NOMO-1 treated with dmso at 0.1 percent for 144 hours (cell line): ENCODE data around the gene ZNF672.

ENCODE experiments used
- DNase-seq: peaks from one replicate; lab custom pipeline; 2025; ENCODE audit not compliant: unreplicated experiment; lab: John Stamatoyannopoulos, UW

The ZNF672 gene

DNA sequence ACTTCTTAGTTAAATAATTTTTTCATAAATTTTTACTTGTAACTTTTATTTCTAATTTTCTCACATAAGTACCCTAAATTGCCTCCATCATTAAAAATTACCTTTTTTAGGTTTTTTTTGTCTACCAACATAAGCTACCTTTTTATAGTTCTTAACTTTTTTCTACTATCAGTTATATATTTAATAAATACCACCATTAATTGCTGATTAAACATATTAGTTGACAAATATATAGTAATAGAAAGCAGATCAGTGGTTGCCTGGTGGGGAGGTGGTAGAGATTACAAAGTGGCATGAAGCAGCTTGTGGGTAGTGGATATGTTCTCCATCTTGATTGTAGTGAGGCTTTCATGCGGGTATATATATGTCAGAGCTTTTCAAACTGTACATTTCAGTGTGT, 6.2 kb upstream of the ZNF672 start:
- DNase-seq: no peak

DNA sequence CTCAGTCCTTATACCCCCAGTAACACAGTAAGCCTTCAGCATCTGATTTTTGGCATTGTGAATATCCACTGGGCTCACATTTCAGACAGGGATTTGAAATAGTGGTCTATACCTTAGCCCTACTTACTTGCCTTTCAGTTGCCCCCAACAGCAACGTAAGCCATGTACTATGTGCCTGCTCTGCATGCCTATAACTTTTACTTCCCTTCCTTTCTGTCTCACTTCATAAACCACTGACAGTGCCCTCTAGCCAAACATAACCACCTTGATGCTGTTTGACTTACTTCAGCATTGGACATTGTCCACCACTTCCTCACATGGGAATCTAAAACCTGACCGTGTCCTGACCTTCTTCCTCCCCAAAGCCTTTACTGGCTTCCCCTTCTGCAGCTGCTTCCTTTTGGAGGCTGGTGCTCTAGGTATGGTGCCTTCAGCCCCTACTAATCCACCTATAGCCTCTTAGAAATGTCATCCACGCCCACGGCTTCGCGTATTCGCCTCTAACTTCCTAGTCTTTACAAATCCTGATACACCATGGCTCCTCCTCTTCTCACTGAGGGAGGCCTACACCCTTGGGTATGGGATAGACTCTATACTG, 3.6 kb upstream of the ZNF672 start:
- peak; percentile 30 for DNase-seq

DNA sequence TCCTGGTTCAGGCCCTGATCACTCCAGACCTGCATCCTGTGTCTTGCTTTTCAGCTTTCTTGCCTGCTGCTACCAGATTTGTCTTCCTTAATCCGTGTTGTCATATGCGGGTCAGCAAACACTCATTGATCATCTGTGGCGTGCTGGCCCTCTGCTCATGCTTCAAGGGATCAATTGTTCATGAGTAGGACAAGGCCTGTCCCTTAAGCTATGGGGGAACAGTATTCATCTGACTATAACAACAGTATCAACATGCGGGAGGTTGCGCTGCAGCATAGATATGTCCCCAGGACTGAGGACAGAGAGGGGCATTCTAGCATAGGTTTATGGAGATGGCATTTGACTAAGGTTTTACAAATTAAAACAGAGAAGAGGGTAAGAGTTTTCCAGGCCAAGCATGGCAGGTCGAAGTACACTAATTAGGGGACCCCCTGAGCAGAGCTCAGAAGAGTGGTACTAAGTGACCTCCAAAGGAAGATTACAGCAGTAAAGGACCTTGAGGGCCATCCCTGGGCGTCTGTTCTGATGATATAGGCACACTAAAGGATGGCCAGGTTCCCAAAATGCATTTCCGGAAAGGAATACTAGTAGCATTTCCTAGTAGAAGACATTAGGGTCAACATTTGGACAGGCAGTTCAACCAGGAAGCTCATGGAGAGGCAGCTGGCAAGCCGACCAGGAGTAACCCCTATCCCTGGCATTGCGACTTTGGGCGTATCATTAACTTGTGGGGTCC, 811 bp upstream of the ZNF672 start:
- no peak for DNase-seq

GRCh38 chr1:248838357-248839167, 538 bp downstream of the ZNF672 start:
- DNase-seq: peak; percentile 81

DNA sequence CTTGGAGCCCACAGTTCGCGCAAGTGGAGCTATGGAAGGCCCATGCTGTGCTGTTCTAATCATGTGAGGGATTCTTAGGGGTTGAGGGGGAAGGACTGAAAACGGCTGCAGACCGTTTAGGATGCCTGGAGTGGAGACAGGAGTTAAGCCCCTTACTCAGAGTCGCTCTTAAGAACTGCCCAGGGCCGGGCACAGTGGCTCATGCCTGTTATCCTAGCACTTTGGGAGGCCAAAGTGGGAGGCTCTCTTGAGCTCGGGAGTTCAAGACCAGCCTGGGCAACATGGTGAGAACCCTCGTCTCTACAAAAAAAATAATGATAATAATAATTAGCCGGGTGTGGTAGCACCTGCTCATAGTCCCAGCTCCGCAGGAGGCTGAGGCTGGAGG, 1.1 kb downstream of the ZNF672 start:
- DNase-seq: no peak

DNA sequence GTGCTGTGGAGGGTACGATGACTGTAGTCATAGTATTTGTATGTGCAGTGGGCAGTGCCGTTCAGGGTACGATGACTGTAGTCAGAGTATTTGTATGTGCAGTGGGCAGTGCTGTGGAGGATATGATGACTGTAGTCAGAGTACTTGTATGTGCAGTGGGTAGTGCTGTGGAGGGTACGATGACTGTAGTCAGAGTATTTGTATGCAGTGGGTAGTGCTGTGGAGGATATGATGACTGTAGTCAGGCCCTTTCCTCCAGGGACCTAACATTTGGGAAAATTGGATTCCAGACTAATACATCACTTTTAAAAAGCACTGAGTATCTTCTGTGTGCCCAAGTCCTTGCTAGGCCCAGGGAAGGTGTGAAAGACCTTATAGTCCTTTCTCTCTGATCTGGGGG, 2.9 kb downstream of the ZNF672 start:
- no peak for DNase-seq

- DNase-seq: no peak
These were observed 3.8 kb downstream of the ZNF672 start for GRCh38 chr1:248841702-248842395.

- no peak for DNase-seq
These were observed 4.8 kb downstream of the ZNF672 start for GRCh38 chr1:248842781-248843331.

- DNase-seq: no peak
These were observed 5.7 kb downstream of the ZNF672 start for GRCh38 chr1:248843687-248844086.

GRCh38 chr1:248844526-248844925, 6.5 kb downstream of the ZNF672 start:
- DNase-seq: no peak

- DNase-seq: no peak
These were observed 9.3 kb downstream of the ZNF672 start for GRCh38 chr1:248847181-248847955.

DNA sequence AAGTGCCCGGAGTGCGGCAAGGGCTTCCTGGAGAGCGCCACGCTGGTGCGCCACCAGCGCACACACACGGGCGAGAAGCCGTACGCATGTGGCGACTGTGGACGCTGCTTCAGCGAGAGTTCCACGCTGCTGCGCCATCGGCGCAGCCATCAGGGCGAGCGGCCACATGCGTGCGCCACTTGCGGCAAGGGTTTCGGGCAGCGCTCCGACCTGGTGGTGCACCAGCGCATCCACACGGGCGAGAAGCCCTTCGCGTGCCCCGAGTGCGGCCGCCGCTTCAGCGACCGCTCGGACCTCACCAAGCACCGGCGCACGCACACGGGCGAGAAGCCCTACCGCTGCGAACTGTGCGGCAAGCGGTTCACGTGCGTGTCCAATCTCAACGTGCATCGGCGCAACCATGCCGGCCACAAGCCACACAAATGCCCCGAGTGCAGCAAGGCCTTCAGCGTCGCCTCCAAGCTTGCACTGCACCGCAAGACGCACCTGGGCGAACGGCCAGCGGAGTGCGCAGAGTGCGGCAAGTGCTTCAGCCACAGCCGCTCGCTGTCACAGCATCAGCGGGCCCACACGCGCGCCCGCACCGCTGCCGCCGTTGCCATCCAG, 10.0 kb downstream of the ZNF672 start:
- DNase-seq: no peak

- DNase-seq: no peak
These were observed 10.6 kb downstream of the ZNF672 start for GRCh38 chr1:248848602-248849001.

GRCh38 chr1:248849152-248849551, 11.1 kb downstream of the ZNF672 start:
- no peak for DNase-seq

DNA sequence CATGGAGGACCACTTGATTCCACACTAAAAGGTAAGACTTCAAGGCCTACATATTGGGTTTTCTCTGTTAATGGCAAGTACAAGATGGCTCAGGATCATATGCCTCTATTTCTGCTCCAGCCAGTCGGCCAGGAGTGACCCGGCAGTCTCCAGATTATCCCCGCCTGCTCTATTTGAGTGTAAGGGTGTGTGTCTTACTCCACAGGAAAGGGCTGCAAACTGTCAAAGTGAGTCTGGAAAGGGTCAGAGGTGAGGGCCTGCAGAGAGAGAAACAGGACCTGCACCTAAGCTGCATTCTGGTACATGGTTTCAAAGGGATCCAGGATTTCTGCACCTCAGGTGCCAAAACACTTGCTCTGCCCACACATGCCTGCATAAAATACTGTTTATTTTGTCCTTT, 11.6 kb downstream of the ZNF672 start:
- no peak for DNase-seq

DNA sequence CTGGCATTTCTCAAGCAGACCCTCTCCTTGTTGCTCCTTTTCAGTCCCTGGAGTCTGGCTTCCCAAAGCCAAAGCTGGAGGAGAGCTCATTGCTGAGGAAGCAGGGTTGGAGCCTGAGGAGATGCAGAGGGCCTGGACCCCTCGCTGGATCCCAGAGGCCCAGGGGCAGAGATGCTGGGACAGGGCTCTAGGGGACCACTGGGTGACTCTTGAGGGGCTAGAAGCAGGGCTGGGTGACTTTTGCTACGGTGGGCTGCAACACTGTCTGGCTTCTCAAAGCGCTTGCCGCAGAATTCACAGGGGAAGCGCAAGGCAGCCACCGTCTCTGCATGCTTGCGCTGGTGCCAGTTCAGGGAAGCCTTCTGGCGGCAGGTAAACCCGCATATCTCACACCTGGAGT, 12.1 kb downstream of the ZNF672 start:
- no peak for DNase-seq

DNA sequence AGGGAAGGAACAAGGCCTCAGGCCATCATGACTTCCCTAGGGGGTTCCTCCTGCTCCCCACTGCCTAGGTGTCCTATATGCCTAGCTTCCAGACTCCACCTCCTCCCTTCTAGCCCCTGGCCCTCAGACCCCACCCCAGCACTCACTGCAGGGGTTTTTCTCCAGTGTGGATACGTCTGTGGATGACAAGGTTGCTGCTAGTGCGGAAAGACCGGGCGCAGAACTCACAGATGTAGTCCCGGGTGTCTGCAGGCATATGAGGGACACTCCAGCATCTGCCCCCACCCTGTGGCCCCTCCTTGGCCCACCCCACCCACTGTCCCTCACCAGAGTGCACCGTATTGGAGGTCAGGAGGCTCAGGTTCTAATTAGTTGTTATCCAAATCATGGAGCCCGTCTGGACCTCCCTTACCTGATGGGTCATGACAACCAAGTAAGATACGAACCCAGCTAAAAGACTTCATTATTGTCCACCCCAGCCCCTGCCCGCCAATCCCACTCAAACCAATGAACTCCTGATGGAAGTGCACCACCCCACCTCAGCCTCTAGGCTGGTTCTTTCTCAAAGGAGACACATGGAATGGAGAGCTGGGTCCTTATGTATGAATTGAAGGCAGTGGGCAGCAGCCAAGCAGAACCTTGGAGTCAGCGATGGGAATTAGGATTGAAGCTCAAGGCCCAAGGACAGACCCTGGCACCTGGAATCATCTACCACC, 12.7 kb downstream of the ZNF672 start:
- DNase-seq: no peak

DNA sequence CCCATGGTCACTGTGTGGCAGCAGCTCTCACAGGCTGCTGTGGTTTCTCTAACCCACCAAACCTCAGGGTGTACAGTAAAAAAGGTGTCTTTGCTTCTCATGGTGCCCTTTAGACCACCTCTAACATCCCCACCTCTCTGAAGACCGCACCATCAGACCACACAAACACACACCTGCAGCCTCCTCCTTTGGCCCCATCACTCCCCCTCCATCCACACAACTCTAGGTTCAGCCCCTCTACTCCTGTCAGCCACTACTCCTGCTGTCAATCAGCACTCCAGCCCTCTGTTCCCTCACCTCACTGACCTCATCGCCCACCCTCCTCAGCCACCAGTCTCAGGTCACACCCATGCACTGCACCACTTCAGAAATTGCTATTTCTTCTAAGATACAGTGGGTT, 13.4 kb downstream of the ZNF672 start:
- DNase-seq: no peak
